ENCODE results near the gene CLASP1. TPM values are rescaled to one million over a fixed set of nuclear protein-coding genes. Genes with fewer than 3 reads are reported as not detected.
"Not testable (repeated sequence)": the region's sequence is repeated elsewhere in the genome, so short reads cannot be mapped to it uniquely, and the experiment has no call there.

CLASP1 gene
- total RNA-seq (2014; rRNA removed): 30.5 and 42.9 TPM in 2 replicates
- polyA plus RNA-seq (2012): 15.3 TPM

- DNase-seq (ENCODE audit: low read depth): no peak
These were observed at the start of gene CLASP1 for GRCh38 chr2:121649149-121649595. CLASP1 (minus strand) TSS chr2:121649462; CDS start chr2:121605895, 43,567 bp downstream.

GRCh38 chr2:121698318-121698930, 49.2 kb upstream of the CLASP1 start:
- no peak for DNase-seq (ENCODE audit: low read depth)

- DNase-seq (ENCODE audit: low read depth): no peak
These were observed 47.9 kb upstream of the CLASP1 start for GRCh38 chr2:121697108-121697631.

GRCh38 chr2:121696410-121696930, 47.2 kb upstream of the CLASP1 start:
- no peak for DNase-seq (ENCODE audit: low read depth)

- no peak for DNase-seq (ENCODE audit: low read depth)
These were observed 45.8 kb upstream of the CLASP1 start for GRCh38 chr2:121695171-121695451.

GRCh38 chr2:121694398-121695170, 45.3 kb upstream of the CLASP1 start:
- peak; percentile 76 for DNase-seq (ENCODE audit: low read depth)

GRCh38 chr2:121690572-121690971, 41.3 kb upstream of the CLASP1 start:
- DNase-seq (ENCODE audit: low read depth): not testable (repeated sequence)

- no peak for DNase-seq (ENCODE audit: low read depth)
These were observed 40.8 kb upstream of the CLASP1 start for GRCh38 chr2:121690095-121690494.

GRCh38 chr2:121689356-121689755, 40.1 kb upstream of the CLASP1 start:
- peak; percentile 64 for DNase-seq (ENCODE audit: low read depth)

- DNase-seq (ENCODE audit: low read depth): no peak
These were observed 39.6 kb upstream of the CLASP1 start for GRCh38 chr2:121688820-121689219.

- DNase-seq (ENCODE audit: low read depth): no peak
These were observed 37.6 kb upstream of the CLASP1 start for GRCh38 chr2:121686902-121687301.

- DNase-seq (ENCODE audit: low read depth): no peak
These were observed 37.0 kb upstream of the CLASP1 start for GRCh38 chr2:121686218-121686617.

- DNase-seq (ENCODE audit: low read depth): no peak
These were observed 33.4 kb upstream of the CLASP1 start for GRCh38 chr2:121682396-121683298.

- no peak for DNase-seq (ENCODE audit: low read depth)
These were observed 28.6 kb upstream of the CLASP1 start for GRCh38 chr2:121677855-121678254.

- DNase-seq (ENCODE audit: low read depth): not testable (repeated sequence)
These were observed 22.4 kb upstream of the CLASP1 start for GRCh38 chr2:121671621-121672020.

- DNase-seq (ENCODE audit: low read depth): no peak
These were observed 20.9 kb upstream of the CLASP1 start for GRCh38 chr2:121670181-121670580.

GRCh38 chr2:121667618-121668017, 18.4 kb upstream of the CLASP1 start:
- no peak for DNase-seq (ENCODE audit: low read depth)

GRCh38 chr2:121666042-121666441, 16.8 kb upstream of the CLASP1 start:
- DNase-seq (ENCODE audit: low read depth): no peak

- DNase-seq (ENCODE audit: low read depth): no peak
These were observed 16.2 kb upstream of the CLASP1 start for GRCh38 chr2:121665504-121665903.

GRCh38 chr2:121664713-121665112, 15.5 kb upstream of the CLASP1 start:
- DNase-seq (ENCODE audit: low read depth): no peak

- peak; percentile 60 for DNase-seq (ENCODE audit: low read depth)
These were observed 14.8 kb upstream of the CLASP1 start for GRCh38 chr2:121664086-121664485.

- no peak for DNase-seq (ENCODE audit: low read depth)
These were observed 14.2 kb upstream of the CLASP1 start for GRCh38 chr2:121663434-121663833.

All from LHCN-M2 (cell line).